ENCODE data around the gene OR2M2. TPM values are rescaled to one million over a fixed set of nuclear protein-coding genes. Genes with fewer than 3 reads are reported as not detected.

OR2M2 gene
- total RNA-seq, 1 donor from 2014 or later: not detected

GRCh38 chr1:248194117-248194516, 19.5 kb downstream of the OR2M2 start:
- H3K4me3 Mint-ChIP-seq: no peak overlapping the region
- peaks cover 4% of the 10 kb centered on the region for H3K9me3 Mint-ChIP-seq
- intact Hi-C loops (cut with micrococcal nuclease): no loop called here
- no peaks in the 10 kb centered on the region for H3K4me1 Mint-ChIP-seq
- H3K27ac Mint-ChIP-seq: no peak overlapping the region
- no peaks in the 10 kb centered on the region for H3K36me3 Mint-ChIP-seq (ENCODE audit: low read depth)
- H3K27me3 Mint-ChIP-seq: no peaks in the 10 kb centered on the region
- DNase-seq: no peak

- Mint-ChIP-seq H3K9me3 (peaks cover 4% of the 10 kb centered on the region), H3K27ac (no peak within 1 kb of the TSS), H3K4me3 (no peak within 1 kb of the TSS), H3K36me3 (ENCODE audit: low read depth) (no peaks in the 10 kb centered on the region), H3K4me1 (no peaks in the 10 kb centered on the region), H3K27me3 (no peaks in the 10 kb centered on the region)
- intact Hi-C loops (cut with micrococcal nuclease): no loop called here
- DNase-seq: no peak
Measured at GRCh38 chr1:248196965-248197364, 22.3 kb downstream of the OR2M2 start, which contains the start of gene OR2M3. OR2M3 (plus strand) TSS chr1:248197265; CDS start chr1:248203068, 5,803 bp downstream.

- H3K27ac Mint-ChIP-seq: no peak overlapping the region
- intact Hi-C loops (cut with micrococcal nuclease): no loop called here
Measured at GRCh38 chr1:248215880-248216279, 41.3 kb downstream of the OR2M2 start.

GRCh38 chr1:248225537-248225936, 50.9 kb downstream of the OR2M2 start:
- Mint-ChIP-seq H3K4me3 (no peak overlapping the region), H3K36me3 (ENCODE audit: low read depth) (no peaks in the 10 kb centered on the region), H3K27ac (no peak overlapping the region), H3K4me1 (no peaks in the 10 kb centered on the region), H3K9me3 (no peaks in the 10 kb centered on the region), H3K27me3 (no peaks in the 10 kb centered on the region)
- DNase-seq: no peak
- intact Hi-C loops (cut with micrococcal nuclease): no loop called here

More at GRCh38 chr1:248215880-248216279, 41.3 kb downstream of the OR2M2 start:
- H3K27me3 Mint-ChIP-seq: no peaks in the 10 kb centered on the region
- H3K4me1 Mint-ChIP-seq: no peaks in the 10 kb centered on the region
- no peak for DNase-seq
- no peak overlapping the region for H3K4me3 Mint-ChIP-seq
- H3K9me3 Mint-ChIP-seq: peaks cover 6% of the 10 kb centered on the region
- no peaks in the 10 kb centered on the region for H3K36me3 Mint-ChIP-seq (ENCODE audit: low read depth)

GRCh38 chr1:248229360-248229908, 54.8 kb downstream of the OR2M2 start:
- H3K27ac Mint-ChIP-seq: no peak overlapping the region
- no peak overlapping the region for H3K4me3 Mint-ChIP-seq
- intact Hi-C loops (cut with micrococcal nuclease): no loop called here
- no peaks in the 10 kb centered on the region for H3K4me1 Mint-ChIP-seq
- no peak for DNase-seq
- H3K27me3 Mint-ChIP-seq: no peaks in the 10 kb centered on the region
- H3K36me3 Mint-ChIP-seq (ENCODE audit: low read depth): no peaks in the 10 kb centered on the region
- H3K9me3 Mint-ChIP-seq: no peaks in the 10 kb centered on the region

Other genes with a start within 250 kb of the OR2M2 start
- gene OR2AJ1, start 249.9 kb upstream of the OR2M2 start, total RNA-seq: not detected in 2 replicates
- not detected in 2 replicates for gene OR2L8, start 226.0 kb upstream of the OR2M2 start, total RNA-seq
- not detected in 2 replicates for gene OR2AK2, start 209.6 kb upstream of the OR2M2 start, total RNA-seq
- gene OR2L5, start 161.2 kb upstream of the OR2M2 start, total RNA-seq: not detected in 2 replicates
- 0.07 TPM in 2 replicates for gene OR2L2, start 144.8 kb upstream of the OR2M2 start, total RNA-seq
- gene OR2L3, start 128.0 kb upstream of the OR2M2 start, total RNA-seq: not detected in 2 replicates
- gene OR2L13, start 79.6 kb upstream of the OR2M2 start, total RNA-seq: not detected in 2 replicates
- gene OR2M5, start 29.7 kb upstream of the OR2M2 start, total RNA-seq: not detected in 2 replicates
- gene OR2M3, start 22.4 kb downstream of the OR2M2 start, total RNA-seq: not detected in 2 replicates
- not detected in 2 replicates for gene OR2M4, start 56.6 kb downstream of the OR2M2 start, total RNA-seq
- not detected in 2 replicates for gene OR2T33, start 103.2 kb downstream of the OR2M2 start, total RNA-seq
- gene OR2T12, start 128.6 kb downstream of the OR2M2 start, total RNA-seq: not detected in 2 replicates
- gene OR2M7, start 149.7 kb downstream of the OR2M2 start, total RNA-seq: not detected in 2 replicates
- gene OR14C36, start 174.0 kb downstream of the OR2M2 start, total RNA-seq: not detected in 2 replicates
- not detected in 2 replicates for gene OR2T4, start 186.8 kb downstream of the OR2M2 start, total RNA-seq
- not detected in 2 replicates for gene OR2T6, start 200.9 kb downstream of the OR2M2 start, total RNA-seq
- not detected in 2 replicates for gene OR2T1, start 228.2 kb downstream of the OR2M2 start, total RNA-seq

Measured in activated CD4-positive, alpha-beta T cell treated with anti-CD3 and anti-CD28 coated beads, Interleukin-2, amount 10 ng/mL, durations not matched to agents 24 days and 14 days (primary cell).